Activated CD4-positive, alpha-beta T cell treated with anti-CD3 and anti-CD28 coated beads, Interleukin-2, Interleukin-6, amounts not matched to agents 100 ng/mL and 50 ng/mL, durations not matched to agents 16 hours and 8 hours (primary cell): ENCODE data around the gene FBXO44.

Experiments
- DNase-seq: peaks from one replicate; pipeline ENCODE4 v3.0.0-alpha.2; 2020

Gene FBXO44

DNA sequence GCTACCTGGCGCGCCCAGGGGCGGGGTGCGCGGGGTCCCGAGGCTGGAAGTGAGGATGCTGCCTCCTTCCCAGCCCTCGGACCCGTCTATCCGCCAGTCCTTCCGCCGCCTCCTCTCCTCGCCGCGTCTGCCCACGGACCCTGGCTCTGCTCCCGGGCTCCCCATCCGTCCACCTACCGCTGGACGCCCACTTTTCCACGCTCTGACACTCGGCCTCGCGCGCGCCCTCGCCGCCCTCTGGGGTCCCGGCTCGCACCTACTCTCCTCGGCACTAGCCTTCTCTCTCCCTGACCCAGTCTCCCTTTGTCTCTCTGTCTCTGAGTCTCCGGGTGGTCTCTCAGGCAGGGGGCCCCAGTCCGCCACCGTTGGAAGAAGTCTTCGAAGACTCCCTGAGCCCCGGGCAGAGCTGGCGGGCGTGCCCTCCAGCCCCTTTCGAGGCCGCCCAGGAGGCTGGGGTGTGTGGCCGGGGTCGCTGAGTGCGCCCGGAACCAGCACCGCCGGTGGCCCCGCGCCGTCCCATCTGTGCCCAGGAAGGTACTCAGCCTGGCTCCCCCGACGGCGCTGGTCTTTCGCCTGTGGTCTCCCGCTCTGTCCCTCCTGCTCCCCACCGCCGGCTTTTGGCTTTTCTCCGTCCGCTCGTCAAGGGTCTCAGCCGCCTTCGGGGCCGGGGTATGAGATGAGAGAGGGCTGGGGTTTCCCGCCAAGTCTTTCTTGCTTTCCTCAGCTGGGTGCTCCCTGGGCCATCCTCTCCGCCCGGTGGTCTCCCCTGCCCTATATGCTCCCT, 37.4 kb downstream of the FBXO44 start:
- no peak for DNase-seq

DNA sequence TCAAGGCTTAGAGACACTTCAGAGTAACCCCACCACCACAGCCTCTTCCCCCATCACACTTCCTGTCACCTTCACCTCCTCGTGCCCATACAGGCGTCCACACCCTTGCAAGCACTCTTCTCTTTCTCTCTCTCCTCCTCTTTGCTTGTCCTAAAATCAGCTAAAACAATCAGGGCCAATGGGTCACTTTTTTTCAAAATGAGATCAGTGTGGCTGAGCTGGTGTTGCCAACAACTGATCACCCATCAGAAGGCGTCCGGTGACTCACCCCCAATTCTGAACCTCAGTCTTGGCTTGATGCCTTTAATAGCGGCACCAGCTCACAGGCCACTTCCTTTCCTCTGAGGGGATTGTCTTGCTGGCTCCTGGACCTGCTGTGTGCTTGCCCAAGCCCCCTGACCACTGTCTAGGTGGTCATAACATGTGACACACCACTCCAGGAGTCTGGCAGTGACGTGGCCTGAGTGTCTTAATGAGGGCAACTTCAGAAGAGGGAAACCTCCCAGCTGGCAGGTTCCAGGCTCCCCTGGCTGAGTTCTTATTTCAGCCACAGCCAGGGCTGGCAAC, 38.4 kb downstream of the FBXO44 start:
- DNase-seq, result peak; percentile 61

DNA sequence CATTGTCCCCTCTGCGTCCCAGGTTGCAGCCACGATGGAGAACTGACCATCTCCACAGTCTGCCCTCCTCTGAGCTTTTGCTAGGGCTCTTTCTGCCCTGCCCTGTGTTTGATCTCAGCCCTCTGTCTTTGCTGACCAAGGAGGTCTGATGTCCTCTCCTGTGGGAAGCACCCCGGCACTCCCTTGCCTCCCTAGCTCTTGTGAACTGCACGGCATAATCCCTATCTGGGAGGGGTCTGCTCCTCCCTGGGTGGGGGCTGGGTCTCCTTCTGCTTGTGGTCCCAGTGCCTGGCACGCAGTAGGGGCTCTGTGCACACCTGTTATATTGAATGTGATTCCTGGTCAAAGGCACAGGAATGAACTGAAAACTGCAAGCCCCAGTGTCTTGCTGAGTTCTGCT, 39.2 kb downstream of the FBXO44 start:
- no peak for DNase-seq

DNA sequence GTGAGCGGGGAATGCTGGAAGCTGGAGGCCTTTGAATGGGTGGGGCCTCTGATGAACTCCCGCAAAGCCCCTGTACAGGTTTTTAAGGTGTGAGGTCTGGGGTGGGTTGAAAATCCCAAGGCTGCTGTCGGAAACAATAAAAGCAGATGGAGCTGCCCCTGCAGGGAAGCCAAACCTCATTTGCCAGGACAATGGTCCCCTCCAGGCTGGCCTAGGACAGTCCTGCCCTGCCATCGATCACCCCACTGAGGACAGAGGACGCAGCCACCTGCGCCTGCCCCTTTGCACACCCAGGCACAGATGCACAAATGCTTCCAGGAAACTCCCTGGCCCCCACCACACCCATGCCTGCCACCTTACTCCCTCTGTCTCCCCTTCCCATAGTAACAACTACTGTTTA, 41.2 kb downstream of the FBXO44 start:
- no peak for DNase-seq

DNA sequence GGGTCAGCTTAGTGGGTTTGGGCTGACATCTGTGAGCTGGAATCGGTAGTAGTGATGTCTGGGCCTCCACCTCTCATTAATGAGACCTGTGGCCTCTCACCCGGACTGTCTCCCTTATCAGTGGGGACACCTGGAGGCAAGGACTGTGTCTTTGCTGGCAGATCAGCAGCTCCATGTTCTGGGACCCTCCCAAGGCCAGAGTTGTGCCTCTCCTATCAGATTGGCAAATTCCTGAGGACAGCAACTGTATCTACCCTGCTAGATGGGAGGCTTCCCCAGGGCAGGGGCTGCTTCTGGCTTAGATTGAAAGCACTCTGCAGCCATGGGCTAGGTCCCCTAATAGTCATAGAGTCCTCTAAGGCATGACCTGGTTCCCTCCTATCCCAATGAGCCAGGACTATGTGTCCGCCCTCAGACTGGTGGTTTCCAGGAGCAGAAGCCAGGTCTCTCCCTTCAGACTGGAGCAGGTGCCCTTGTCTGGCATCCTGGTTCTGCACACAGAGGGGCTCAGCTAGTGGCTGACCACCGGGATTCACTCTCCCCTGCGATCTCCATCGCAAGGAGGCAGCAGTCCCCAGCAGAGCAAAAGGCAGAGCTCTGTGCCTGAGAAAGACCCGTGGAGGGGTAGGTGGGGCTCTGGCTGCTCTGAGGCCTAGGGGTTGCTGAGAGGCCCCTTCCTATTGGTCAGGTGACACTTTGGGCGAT, 42.7 kb downstream of the FBXO44 start:
- no peak for DNase-seq

DNA sequence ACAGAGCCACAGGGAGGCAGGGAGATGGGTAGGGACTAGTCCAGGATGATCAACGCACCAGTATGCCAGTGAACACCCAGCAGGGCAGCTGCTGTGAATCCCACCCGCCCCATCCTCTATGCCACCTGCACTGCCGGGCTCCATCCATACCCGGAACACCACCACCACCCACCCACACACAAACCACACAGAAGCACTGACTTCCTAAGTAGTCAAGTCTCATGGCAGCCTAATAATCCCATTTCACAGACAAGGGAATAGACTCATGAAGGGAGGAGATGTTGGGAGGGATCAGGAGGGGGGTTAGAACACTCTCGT, 43.2 kb downstream of the FBXO44 start:
- DNase-seq, result no peak

DNA sequence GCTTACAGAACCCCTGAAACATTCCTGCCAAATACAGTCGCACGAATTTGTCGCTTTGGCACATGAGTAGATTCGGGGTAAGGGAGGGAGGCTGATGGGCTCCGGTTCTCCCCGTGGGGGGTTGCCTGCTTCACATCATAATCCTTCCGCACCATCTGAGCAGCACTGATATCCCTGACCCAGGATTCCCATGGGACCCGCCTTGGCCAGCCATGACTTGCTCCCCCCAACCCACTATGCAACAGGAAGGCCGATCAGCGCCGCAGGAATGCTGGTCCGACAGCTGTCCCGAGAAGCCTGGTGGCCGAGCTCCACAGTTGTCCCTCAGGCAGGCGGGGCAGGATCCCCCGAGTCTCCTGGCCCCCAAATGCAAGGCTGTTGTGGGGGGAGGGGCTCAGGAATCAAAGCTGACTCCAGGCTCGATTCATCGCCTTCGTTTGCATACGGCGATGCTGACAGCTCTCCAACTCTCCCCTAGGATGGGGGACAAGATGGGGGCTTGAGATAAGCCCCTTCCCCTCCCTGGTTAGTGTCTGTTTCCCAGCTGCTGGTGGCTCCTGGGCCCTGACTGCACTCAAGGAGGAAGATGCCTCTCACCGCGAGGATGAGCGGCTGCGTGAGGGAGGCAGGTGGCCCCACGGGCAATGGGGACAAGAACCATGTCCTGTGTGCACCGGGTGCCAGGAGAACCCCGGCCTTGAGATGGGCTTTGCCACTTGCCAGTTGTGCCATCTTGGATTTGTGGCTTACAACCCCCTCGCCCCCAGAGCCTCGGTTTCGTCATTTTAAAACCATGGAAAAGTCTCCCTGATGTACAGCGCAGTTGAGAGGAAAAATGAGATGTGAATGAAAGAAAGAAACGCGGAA, 46.2 kb downstream of the FBXO44 start:
- DNase-seq, result no peak

DNA sequence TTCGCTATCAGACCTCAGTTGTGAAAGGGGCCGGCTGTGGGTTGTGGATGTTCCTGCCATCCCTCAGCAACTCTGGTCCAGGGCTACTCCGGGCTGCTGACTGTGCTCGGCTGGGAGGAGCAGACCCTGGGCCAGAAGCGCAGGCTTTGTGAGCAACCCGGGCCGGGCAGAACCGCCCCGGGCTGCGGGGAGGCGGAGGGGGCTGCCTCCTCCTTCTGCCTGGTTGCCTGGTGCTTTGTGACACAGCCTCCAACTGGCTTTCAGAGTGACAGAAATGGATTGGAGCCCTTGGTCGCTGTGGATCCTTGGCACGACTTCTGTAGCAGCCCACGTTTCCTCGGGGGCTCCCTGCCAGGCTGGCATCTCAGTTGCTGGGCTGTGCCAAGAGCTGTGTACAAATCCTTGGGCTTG, 46.9 kb downstream of the FBXO44 start:
- DNase-seq, result no peak

DNA sequence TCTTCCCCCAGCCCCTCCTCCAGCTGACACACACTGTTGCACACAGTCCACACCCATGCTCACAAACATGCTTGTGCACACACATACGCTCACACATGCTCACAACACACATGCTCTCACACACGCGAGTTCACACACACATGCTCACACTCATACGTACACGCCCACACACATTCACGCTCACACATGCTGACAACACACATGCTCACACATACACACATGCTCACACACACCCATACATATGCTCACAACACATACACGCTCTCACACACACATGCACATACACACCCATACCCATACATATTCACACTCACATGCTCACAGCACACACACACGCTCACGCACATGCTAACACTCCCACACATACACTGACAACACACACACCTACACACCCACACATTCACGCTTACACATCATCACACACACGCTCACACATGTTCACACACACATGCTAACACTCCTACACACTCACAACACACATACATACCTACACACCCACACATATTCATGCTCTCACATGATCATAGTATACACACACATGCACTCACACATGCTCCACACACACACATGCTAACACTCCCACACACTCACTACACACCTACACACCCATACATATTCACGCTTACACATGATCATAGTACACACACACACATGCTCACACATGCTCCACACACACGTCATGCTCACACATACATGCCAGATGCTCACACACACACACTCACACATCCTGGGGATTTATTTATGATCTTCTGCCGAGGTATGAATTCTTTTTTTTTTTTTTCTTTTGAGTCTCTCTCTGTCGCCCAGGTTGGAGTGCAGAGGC, 47.5 kb downstream of the FBXO44 start:
- DNase-seq, result no peak

DNA sequence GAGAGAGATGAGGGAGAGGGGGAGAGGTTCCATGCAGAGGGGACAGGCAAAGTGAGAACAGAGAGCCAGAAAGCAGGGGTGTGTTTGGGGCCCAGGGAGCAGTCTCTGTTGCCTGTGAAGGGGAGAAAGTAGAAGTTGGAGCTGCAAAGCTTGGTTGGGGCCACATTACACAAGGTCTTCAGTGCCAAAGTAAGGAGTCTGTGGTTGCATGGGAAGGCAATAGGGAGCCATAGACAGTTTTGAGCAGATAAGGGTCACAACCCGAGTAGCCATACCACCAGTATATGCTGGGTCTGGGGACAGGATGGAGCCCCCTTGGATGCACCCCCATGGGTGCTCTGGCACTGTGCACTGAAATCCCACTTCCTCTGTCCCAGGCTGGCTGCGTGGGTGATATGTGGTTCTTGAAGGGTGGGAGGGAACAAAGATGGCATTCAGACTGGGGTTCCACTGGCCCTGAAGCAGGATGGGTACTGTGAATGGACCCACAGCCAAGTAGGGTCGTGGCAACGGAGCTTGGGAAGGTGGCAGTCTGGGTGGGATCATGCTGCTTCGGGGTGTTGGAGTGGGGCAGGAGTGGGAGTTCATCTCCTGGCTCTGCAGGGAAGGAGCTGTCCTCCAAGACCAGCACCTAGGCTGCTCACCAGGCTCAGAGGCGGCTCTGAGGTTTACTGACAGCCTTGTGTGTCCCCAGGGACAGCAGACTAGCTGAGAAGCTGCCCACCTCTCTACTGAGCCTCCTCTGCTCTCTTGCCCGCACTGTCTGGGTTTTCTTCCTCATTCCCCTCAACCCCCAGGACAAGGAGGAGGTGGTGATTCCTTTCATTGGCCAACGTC, 48.9 kb downstream of the FBXO44 start:
- no peak for DNase-seq

DNA sequence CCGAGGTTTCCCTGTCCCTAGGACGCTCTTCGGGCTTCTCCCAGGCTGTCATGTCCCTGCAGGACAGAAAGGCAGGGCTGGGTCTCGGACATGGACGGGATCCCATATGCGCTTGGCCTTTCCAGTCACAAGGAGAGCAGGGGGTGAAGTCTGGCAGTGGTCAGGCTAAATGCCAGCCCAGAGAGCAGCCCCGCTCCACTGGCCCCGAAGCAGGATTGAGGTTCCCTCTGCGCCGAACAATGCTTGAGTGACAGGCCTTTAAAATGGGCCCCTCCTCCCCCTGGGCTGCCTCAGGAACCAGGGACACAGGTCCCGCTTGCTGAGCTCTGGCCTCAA, 49.5 kb downstream of the FBXO44 start:
- DNase-seq, result no peak

DNA sequence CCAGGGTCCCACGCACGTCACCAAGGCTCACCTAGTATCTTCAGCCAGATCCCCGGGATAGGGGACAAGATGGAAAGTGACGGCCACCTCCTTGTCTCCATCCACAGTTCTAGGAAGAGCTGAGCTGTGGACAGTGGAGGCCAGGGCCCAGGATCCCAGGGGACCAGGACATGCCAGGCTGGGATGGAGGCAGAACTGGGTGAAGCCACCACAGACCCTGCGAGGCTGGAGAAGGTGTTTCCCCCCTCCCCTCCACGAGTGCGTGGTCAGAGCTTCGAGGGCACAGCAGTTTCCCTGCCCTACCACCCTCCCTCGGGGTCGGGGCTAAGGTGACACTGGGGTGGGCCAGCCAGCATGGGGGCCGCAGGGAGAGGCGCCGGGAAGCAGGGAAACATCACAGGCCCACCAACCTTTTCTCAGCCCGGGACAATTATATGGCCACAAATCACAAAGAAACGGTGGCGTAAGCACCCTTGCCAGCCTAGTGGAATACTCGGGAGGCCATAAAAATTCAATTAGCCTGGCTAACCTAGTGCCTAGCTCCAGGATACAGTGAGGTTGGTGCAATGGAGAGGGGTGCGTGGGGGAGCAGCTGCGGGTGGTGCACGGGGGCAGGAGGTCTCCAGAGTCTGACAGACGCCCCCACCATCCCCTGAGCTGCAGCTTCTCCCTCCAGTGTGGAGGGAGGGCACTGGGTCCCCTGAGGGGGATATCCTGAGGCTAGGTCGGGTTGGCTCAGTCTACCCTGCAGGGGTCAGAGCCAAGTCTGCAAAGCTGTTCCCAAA, 50.2 kb downstream of the FBXO44 start:
- no peak for DNase-seq

DNA sequence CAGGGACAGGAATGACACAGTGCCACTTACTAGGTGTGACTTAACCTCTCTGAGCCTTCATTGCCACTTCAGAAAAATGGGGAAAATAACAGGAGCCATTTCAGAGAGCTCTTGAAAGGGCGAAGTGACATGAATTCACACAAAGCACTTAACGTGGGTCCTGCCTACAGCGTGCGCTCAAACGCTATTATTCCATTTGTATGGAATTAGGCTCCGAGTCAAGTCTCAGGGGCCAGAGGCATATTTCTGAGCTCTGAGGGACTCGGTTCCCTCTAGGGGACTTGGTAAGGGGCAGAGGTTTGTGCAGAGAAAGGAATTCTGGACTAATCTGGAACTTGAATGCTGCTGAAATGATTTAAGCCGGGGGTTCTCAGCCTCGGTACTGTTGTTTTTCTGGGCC, 50.9 kb downstream of the FBXO44 start:
- no peak for DNase-seq

DNA sequence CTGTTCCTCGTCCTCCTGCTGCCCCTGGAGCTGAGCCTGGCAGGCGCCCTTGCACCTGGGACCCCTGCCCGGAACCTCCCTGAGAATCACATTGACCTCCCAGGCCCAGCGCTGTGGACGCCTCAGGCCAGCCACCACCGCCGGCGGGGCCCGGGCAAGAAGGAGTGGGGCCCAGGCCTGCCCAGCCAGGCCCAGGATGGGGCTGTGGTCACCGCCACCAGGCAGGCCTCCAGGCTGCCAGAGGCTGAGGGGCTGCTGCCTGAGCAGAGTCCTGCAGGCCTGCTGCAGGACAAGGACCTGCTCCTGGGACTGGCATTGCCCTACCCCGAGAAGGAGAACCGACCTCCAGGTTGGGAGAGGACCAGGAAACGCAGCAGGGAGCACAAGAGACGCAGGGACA, 51.6 kb downstream of the FBXO44 start:
- DNase-seq, result no peak

DNA sequence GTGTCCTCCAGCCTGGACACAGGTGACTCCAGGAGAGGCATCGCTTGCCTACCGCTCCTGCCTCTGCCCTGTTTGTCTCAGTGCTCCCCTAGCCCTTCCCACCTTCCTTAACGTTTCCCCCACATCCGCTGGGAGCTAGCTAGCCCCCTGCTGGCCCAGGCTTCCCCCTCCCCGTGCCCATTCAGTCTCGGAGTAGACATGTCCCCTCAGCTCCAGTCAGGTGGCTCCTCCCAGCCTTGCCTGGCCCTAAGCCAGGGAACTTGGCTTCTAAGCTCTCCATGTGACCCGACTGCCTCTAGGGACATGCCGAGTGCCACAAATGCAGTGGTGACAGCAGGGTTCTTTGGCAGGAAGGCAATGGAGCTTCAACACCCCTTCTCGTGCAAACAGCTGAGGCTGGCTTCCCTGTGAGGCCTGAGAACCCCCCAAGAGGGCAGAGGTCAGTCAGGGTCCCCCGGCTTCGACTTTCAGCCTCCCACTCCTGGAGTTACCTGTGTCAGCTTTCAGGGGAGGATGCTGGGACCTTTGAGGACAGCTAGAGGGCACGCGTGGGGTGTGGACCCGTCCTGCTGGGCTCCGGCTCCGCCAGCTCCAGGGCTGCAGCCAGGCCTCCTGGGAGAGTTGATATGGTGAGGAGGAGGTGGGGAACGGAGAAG, 53.1 kb downstream of the FBXO44 start:
- no peak for DNase-seq

DNA sequence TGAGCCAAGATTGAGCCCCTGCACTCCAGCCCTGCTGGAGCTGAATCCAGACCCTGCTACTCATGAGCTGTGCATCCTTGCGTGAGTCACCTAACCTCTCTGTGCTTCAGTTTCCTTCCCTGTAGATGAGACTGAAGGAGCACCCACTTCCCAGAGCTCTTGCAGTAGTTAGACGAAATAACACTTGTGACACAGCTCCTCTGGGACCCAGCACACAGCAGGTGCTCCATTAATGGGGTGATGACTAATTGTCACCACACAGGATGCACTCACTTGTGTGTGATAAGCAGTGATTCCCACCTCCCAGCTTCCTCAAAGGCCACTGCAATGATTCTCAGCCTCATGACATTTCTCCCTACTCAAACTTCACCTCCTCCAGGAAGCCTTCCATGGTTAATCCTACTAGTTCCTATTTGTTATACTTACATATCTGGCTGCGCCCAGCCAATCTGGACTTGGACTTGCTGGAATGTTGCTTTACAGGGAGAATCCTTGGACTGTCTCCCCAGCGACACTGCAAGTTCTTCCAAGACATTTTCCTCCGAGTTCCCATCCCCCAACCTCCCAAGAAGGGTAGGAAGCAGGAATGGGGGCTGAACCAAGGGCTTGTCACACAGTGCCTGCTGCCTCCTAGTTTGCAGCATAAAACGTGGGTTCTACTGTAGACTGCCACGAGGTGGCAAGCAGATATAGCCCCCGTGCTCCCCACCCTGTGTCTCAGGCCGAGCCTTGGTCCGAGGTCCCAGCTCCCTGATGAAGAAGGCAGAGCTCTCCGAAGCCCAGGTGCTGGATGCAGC, 54.1 kb downstream of the FBXO44 start:
- no peak for DNase-seq

DNA sequence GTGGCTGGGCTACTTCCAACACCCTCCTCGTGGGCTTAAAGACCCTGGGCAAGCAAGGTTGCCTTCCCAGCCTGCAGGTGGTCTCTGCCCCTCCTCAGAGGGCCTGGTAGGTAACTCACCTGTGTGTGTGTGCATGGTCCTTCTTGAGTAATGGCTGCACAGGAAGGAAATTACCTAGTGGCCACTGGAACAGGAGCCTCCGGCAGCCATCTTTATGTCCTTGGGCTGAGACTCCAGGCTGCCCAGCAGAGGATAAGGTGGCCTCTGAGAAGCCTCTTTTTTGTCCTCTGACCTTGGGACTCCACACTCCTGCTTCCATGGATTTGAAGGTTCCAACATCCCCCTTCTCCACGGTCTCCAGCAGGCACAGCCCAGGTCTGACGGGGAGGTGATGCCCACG, 56.8 kb downstream of the FBXO44 start:
- DNase-seq, result no peak

DNA sequence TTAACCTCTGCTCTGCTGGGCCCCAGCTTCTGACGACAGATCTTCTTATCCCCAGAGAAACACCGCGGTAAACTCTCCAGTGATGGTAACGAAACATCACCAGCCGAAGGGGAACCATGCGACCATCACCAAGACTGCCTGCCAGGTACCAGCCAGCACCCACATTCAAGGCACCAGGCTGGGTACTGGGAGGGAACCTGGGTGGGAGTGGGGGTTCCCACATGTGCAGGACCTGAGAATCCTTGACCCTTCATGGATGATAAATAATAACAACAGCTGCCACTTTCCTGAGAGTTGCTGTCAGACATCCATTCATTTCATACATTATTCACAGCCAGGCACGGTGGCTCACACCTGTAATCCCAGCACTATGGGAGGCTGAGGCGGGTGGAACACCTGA, 57.6 kb downstream of the FBXO44 start:
- no peak for DNase-seq
